Prostate gland (tissue), 2 donors: Measurements from ENCODE around the gene EEF1A2.

Source experiments
- POLR2A ChIP-seq: fragments of 450-650 bp; IDR thresholded peaks from one replicate; pipeline ENCODE4 v1.6.1; 2016; ENCODE audit warnings: antibody characterized with exemption, mild to moderate bottlenecking
- POLR2AphosphoS5 ChIP-seq: sonication (generic); formaldehyde crosslinking; IDR thresholded peaks from one replicate; pipeline ENCODE4 v1.6.1; 2017; ENCODE audit warnings: antibody characterized with exemption
- TF ChIP-seq, protein P1 (sequence below), 4 experiments: fragments of 200-600 bp in 2 of 4; fragments of 450-650 bp in 2 of 4; sonication (generic) in 2 of 4; IDR thresholded peaks; 1 replicate in 3 of 4; 2 replicates in 1 of 4; pipeline ENCODE4 v1.5.1; 2016 to 2019; ENCODE audit warnings: antibody characterized with exemption in 4 of 4, mild to moderate bottlenecking in 2 of 4, moderate library complexity in 2 of 4

DNA sequence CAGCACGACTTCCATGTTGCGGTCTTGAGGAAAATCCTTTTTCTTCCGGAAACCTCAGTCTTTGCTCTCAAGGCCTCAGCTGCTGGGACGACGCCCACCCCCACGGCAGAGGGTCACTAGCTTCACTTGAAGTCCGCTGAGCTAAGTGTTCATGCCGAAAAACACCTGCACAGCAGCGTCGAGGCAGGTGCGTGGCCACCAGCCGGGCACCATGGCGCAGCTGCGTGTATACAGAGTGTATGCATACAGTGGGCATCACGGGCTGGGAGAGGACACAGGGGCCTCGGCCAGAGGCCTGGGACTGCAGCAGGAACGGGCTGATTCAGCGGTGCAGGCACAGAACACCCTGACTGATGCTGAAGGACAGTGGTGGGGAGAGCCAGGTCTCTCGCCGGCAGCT lies 46.5 kb downstream of the EEF1A2 start:
- TF ChIP-seq POLR2AphosphoS5 (no peak), POLR2A (no peak)
- TF ChIP-seq, protein P1, sequence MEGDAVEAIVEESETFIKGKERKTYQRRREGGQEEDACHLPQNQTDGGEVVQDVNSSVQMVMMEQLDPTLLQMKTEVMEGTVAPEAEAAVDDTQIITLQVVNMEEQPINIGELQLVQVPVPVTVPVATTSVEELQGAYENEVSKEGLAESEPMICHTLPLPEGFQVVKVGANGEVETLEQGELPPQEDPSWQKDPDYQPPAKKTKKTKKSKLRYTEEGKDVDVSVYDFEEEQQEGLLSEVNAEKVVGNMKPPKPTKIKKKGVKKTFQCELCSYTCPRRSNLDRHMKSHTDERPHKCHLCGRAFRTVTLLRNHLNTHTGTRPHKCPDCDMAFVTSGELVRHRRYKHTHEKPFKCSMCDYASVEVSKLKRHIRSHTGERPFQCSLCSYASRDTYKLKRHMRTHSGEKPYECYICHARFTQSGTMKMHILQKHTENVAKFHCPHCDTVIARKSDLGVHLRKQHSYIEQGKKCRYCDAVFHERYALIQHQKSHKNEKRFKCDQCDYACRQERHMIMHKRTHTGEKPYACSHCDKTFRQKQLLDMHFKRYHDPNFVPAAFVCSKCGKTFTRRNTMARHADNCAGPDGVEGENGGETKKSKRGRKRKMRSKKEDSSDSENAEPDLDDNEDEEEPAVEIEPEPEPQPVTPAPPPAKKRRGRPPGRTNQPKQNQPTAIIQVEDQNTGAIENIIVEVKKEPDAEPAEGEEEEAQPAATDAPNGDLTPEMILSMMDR (IDR thresholded peaks at IDR 0.05) = no peak
